ENCODE data around the gene RINL. TPM values are rescaled to one million over a fixed set of nuclear protein-coding genes. Genes with fewer than 3 reads are reported as not detected.

The RINL gene
- total RNA-seq, 1 experiment from 2014 or later, result 14.5 TPM

- no peak for TF ChIP-seq CTCF (IDR thresholded peaks at IDR 0.05)
- no peak for TF ChIP-seq FOXJ3 (CRISPR knock-in tag; IDR thresholded peaks at IDR 0.05; ENCODE audit: borderline replicate concordance)
- TF ChIP-seq ZMAT4 (CRISPR knock-in tag; IDR thresholded peaks at IDR 0.05), result no peak
- no peak for TF ChIP-seq USF2 (CRISPR knock-in tag; IDR thresholded peaks at IDR 0.05)
- TF ChIP-seq JAZF1 (CRISPR knock-in tag; IDR thresholded peaks at IDR 0.05), result no peak
Observed at GRCh38 chr19:38890686-38891085, 12.6 kb upstream of the RINL start (continued).

GRCh38 chr19:38889803-38890202 lies 11.7 kb upstream of the RINL start:
- no peak for ATAC-seq
- H3K9me3 Mint-ChIP-seq, result no peaks in the 10 kb centered on the region
- ChIA-PET POLR2A (no interaction called here), CTCF (interaction anchor here (0.7 to 1.0 kb wide), 3 partner anchors 10 to 43 kb away, joined by 3 to 4 read pairs (median 4); partner anchors contain the start of genes MRPS12, NFKBIB and SARS2)
- H3K27me3 Mint-ChIP-seq (ENCODE audit: low read depth), result no peaks in the 10 kb centered on the region
- H3K4me1 Mint-ChIP-seq, result no peaks in the 10 kb centered on the region
- no peak overlapping the region for H3K27ac Mint-ChIP-seq
- no peak for DNase-seq (ENCODE audit: low spot score)
- no peaks in the 10 kb centered on the region for H3K36me3 Mint-ChIP-seq
- H3K4me3 Mint-ChIP-seq, result no peak overlapping the region
- TF ChIP-seq PRRX2 (CRISPR knock-in tag; IDR thresholded peaks at IDR 0.05), result no peak
- TF ChIP-seq HMGXB4 (CRISPR knock-in tag; IDR thresholded peaks at IDR 0.05), result no peak
- no peak for TF ChIP-seq OVOL2 (CRISPR knock-in tag; IDR thresholded peaks at IDR 0.05; ENCODE audit: borderline replicate concordance)
- TF ChIP-seq ZNF281 (CRISPR knock-in tag; IDR thresholded peaks at IDR 0.05), result no peak
- no peak for TF ChIP-seq CREB1 (CRISPR knock-in tag; IDR thresholded peaks at IDR 0.05)

- ChIA-PET POLR2A (no interaction called here), CTCF (interaction anchor here (0.9 to 3.5 kb wide), 7 partner anchors 11 to 106 kb away, joined by 4 to 43 read pairs (median 5); partner anchors contain the start of genes MRPS12, NFKBIB, RINL and SARS2)
- TF ChIP-seq ZNF512 (CRISPR knock-in tag; IDR thresholded peaks at IDR 0.05; ENCODE audit: borderline replicate concordance), result no peak
- no peak for TF ChIP-seq ZNF121 (CRISPR knock-in tag; IDR thresholded peaks at IDR 0.05)
- TF ChIP-seq RELA (CRISPR knock-in tag; IDR thresholded peaks at IDR 0.05; ENCODE audit: borderline replicate concordance), result no peak
- no peak for TF ChIP-seq ZNF263 (CRISPR knock-in tag; IDR thresholded peaks at IDR 0.05; ENCODE audit: low read depth)
- TF ChIP-seq PRRX2 (CRISPR knock-in tag; IDR thresholded peaks at IDR 0.05), result no peak
- ATAC-seq (no peak), DNase-seq (ENCODE audit: low spot score) (no peak)
- H3K9me3 Mint-ChIP-seq, result no peaks in the 10 kb centered on the region
- H3K36me3 Mint-ChIP-seq, result no peaks in the 10 kb centered on the region
- no peaks in the 10 kb centered on the region for H3K4me1 Mint-ChIP-seq
- no peaks in the 10 kb centered on the region for H3K27me3 Mint-ChIP-seq (ENCODE audit: low read depth)
- H3K4me3 Mint-ChIP-seq, result no peak overlapping the region
- no peak overlapping the region for H3K27ac Mint-ChIP-seq
Observed at GRCh38 chr19:38888876-38889275, 10.8 kb upstream of the RINL start.

Measured in WTC11 (cell line).